ENCODE results near the gene ZSCAN16.

ZSCAN16 gene

DNA sequence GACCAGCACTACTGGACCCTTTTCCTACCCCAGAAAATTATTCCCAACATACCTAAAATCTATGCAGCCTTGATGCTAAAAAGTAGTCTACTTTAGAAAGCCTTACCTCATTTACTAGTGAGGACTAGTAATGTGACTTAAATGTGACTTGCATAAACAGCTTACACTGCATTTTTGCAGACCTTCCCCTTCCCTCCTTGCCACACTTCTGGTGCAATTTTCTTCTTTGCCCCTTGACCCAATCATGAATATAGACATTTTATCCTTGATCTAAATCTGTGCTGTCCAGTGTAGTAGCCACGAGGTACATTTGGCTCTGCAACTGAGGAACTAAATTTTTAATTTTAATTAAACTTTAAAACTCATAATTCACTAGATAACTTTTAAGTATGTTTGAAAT lies 10.3 kb downstream of the ZSCAN16 start:
- DNase-seq = no peak

DNA sequence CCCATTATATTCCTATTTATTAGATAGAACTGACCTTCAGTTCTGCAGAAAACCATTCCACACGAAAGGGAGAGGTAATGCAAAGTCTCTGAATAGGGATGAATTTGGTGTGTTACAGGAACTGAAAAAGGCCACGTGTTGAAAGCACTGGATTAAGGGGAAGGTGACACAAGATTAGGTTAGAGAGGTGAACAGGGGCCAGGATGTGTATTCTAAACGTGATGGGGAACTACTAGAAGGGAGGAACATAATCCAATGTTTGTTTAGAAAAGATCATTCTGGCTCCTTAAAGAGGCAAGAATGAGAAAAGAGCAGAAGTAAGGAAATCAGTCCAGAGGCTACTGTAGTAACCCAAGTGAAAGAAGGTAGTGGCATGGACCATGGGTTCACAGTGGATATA lies 11.0 kb downstream of the ZSCAN16 start:
- no peak for DNase-seq

DNA sequence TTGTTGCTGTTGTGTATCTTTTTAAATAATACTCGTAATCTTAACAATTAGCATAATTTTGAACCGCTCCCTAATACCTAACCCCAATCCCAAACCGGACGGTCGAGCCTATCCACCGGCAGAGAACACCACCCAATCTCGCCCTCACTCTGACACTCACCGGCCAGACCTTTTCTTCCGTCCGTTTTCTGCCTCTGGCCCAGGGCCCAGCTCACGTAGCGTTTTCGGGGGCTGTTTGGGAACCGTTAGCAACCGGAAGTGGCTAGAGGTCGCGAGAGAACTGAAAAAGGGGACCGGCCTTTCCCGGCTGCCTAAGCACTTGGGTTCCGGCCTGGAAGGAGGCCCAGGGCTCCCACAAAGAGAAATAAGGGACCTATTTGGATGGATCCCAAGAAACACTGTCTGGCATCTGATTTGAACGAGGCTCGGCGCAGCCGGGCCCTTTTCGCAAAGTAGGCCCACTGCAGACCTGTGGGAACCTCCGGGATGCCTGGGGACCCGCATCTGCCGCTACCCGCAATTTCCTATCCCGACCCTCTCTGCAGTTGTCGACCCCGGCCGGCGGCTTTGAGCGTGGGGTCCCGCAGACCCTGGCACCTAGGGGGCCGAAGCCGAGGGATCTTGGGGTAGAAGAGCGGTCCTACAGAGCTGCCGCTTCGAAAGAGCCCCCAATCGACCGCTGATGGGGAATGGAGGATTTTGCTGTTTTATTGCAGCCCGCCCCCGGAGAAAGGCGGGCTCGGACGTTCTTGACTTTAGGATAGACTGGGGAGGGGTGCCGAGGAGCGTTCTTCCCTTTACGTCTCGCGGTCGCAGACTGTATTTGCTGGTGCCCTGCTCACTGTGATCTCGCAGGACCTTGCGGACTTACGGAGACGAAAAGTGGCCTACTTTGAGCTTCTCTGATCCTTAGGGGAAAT lies 12.4 kb downstream of the ZSCAN16 start:
- DNase-seq = peak; percentile 69

DNA sequence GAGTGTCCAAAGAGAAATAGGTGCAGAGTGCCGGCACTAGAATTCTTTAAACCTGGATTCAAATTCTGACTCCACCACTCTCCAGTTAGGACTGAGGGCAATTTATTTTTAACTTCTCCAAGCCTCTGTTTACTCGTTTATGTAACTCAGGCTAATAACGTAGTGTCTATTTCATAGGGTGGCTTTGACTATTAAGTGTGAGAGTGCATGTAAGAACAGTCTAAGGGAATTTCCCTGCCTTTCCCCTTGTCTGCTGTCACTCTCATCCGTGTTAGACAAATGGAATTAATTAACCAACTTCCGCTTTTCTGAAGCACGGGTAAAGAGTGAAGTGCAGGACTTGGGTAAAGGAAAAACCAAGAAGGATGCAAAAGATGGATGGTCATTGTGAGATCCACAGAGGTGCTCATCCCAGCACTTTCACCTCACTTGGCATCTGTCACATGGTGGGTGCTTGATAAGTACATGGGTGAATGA lies 13.1 kb downstream of the ZSCAN16 start:
- no peak for DNase-seq

DNA sequence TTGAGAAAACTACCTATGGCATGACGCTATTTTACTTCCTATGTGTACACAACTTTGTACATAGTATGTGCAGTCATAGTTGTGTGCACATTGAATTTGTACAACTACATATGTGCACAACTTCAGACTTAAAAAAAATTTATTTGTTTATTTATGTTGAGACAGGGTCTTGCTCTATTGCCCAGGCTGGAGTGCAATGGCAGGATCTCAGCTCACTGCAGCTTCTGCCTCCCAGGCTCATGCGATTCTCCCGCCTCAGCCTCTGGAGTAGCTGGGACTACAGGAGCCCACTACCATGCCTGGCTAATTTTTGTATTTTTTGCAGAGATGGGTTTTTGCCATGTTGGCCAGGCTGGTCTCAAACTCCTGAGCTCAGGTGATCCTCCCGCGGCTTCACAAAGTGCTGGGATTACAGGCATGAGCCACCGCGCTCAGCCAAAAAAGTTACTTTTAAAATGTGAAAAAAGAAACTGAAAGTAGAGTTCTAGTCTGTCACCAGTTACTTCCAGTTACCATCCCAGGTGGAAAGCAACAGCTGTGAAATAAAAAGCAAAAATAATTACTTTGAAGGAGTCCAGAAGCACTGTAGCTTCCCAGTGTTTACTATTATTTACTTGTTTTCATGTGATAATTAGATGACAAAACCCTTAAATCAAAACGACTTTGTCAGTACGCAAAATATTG lies 15.6 kb downstream of the ZSCAN16 start:
- DNase-seq = no peak

DNA sequence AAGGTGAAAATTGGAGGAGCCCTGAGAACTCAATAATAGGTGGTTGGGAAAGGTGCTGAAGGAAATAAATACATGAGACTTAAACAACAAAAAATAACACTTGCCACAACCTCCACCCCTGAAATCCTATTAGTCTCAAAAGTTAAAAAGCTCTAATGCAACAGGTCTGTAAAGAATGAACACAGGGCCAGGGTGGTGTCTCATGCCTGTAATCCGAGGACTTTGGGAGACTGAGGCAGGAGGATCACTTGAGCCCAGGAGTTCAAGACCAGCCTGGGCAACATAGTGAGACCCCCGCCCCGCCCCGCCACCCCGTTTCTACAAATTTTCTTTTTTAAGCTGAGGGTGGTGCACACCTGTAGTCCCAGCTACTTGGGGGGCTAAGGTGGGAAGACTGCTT lies 16.2 kb downstream of the ZSCAN16 start:
- DNase-seq = no peak

DNA sequence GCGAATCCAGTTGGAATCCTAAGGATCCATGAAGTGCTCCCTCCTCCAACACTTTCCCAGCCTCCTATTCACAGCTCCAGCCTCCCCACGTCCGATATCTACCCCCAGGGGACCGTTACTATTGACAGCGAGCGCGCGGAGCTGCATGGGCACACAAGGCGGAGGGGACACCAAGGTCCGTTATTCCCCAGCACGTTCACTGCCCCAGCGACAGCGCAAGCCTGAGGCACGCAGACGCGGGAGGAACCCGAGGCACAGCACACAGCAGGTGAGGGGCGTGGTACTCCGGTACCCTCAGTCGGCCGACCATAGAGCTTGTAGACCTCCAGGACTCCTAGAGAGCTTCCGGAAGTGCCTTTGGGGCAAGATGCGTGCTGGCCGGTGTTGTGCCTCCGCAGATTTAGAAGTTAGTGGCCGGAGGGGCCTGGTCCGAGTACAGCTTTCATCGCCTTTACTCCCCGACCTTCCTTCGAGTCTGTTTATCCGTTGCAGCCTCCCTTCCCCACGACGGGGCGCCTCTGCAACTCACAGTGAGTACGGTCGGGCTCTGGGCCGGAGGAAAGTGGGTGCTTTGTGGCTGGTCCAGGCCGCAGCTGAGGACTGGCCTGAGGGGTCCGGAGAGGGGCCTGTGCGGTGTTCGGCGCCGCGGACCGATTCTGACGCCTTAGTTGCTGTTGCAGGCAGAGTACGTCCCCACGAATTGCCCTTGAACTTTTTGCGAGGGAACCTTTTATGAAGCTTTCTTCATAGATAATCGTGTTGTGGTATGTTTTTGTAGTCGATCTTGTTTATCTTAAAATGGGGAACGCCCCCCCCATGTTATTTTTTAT lies 17.3 kb downstream of the ZSCAN16 start, which contains the start of gene ZKSCAN8:
Gene ZKSCAN8 (plus strand): TSS at position 384 of the 830 bp plus-strand sequence. CDS start 6,525 bp downstream, outside the sequence.
- DNase-seq = peak; percentile 45

DNA sequence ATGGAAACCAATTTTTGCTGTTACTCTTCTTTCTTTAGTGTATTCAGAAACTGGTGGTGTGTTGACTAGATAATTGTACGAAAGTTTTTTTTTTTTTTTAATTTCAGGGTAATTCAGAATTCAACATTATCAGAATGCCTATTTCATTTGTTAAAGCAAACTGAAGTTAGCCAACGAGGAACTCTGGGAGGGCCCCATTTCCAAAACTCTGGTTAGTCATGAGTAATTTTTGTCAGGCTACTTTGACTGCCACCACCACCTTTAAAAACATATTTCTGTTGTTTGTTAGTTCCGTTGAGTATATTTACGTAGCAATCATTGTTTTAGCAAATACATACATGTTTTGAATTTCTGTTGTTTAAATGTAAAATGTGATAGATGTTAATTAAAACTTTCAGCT lies 18.0 kb downstream of the ZSCAN16 start:
- DNase-seq = no peak

DNA sequence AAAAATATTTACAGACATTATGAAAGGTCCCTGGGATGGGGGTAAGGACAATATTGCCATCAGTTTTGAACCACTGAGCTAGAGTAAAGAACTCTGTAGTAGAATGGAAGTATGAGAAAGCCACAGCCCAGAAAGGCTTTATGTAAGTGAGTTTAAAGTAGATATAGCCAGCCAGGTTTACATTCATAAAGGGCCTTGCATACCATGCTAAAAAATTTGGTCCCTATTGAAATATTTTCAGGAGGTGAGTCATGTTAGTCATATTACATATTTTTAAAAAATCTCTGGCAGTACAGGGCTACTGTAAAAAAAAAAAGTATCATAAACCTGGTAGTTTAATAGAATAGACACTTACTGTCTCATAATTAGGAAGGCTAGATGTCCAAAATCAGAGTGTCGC lies 20.8 kb downstream of the ZSCAN16 start:
- no peak for DNase-seq

DNA sequence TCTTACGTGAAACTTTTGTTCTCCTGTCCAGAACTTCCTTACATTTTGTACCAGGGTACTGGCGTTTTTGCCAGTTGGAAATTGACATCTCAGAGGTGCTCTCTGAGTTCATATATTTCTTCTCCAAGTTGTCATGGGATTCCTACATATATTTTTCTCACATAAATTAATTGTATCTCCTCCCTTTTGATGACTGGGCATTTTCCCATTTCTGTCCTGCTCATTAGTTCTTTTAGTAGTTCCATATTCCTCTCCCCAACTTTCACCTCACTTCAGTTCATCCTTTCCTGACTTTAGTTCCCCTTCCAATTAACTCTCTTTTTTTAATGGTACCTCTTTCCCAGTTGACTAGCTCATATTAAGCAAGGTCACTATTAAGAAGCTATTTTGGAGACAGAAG lies 28.1 kb downstream of the ZSCAN16 start:
- DNase-seq = no peak

DNA sequence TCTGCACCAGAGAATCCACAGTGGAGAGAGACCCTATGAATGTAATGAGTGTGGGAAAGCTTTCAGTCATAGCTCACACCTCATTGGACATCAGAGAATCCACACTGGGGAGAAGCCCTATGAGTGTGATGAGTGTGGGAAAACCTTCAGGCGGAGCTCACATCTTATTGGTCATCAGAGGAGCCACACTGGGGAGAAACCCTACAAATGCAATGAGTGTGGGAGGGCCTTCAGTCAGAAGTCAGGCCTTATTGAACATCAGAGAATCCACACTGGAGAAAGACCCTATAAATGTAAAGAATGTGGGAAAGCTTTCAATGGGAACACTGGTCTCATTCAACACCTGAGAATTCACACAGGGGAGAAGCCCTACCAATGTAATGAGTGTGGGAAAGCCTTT lies 29.1 kb downstream of the ZSCAN16 start:
- DNase-seq = no peak

DNA sequence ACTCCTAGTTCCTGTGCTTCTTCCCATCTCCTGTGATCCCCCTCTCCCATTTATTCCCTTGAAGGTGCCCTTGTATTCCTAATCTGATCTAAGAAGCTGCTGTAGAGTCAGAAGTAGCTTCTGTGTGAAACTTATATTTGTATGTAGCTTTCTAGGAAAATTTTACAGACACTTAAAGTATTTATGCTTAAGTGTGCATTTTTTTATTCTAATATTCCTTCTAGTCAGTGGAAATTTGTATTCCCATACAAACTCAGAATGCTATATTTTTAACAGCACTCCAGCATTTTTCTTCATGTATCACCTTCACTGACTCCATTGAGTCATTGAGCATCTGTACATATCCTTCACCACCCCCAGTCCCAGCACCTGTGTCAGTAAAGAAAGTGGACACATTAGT lies 29.9 kb downstream of the ZSCAN16 start:
- no peak for DNase-seq

DNA sequence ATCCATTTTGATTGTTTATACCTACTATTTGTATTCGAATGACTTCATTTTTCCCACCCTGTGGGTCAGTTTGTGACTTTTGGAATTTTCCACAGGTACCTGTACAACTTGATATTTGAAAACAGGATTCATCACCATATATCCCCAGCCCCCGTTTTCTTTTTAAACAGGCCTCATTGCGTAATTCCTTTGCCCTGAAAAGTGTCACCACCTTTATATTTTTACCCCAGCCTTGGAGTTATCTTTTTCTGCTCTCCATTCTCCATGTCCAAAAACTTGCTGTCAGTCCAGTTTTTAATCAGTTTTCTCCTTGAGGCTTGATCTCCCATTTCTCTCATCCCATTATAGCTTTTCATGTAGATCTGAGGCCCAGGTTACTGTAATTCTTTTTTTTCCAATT lies 33.9 kb downstream of the ZSCAN16 start:
- no peak for DNase-seq

DNA sequence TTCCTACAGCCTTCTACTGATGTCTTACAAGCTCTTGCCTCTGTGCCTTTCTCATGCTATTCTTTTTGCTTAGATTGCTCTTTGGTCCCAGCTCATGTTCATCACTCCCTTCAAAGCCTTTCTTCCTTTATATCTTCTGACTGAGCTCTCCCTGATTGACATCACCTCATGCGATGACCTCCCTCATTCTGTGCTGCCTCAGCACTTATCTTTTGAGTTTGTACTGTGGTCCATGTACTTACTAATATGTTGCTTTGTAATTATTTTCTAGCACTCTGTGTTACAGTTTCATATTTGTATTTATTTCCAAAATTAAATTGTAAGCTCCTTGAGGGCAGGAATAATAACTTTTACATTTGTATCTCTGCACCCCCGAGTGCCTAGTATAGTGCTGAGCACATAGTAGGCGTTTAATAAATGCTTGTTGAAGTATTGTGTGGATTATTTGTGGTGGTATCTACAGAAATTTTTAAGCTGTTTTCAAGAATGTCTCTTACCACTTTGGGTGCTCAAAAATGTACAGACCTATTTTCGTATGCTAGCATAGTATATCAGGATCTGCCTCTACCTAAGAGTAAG lies 34.7 kb downstream of the ZSCAN16 start:
- DNase-seq = no peak

DNA sequence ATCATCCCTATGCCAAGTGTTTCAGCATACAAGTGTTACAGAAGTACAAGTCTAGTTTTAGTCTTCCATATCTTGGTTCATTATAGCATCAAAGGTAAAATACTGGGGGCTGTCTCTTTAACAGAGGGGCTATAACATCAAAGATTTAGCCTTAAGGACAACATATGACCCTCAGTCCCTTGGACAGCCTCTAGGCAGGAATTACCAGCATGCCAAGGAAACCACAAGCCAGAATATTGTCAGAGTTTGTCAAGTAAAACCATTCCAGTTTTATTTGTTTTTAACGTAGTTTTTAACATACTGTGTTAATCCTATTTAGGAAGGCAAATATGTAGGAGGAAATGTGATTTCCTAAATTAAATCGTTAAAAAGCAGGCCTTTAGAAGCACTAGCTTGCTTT lies 35.8 kb downstream of the ZSCAN16 start:
- no peak for DNase-seq

DNA sequence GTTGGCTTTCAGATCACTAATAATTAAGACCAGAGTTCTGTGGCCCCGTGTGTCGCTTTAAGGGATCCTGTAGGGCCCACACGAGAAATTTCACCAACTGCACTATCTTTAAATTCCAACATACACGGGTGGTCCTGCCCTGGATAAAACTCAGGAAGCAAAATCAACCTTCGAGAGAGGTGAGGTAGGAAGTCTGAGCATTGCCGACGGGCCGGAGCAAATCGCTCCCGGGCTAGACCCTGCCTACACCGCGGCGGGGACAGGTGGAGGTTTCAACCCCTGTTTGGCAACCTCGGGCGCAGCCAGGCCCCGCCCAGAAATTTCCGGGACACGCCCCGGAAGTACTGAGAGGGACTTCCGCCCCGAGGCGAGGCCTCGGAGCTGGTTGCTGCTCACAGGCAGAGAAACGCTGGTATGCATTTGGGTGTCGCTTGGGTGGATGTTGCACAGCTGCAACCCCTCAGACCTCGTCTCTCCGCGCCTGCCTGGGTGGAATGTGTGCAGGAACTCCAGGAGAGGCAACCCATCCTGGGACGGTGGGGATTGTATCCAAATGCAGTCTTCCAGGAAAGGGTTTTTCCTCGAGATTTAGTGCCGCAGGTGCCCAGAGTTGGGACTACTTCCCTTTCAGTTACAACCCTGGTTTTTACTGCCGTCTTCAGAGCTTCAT lies 37.1 kb downstream of the ZSCAN16 start:
- DNase-seq = no peak

DNA sequence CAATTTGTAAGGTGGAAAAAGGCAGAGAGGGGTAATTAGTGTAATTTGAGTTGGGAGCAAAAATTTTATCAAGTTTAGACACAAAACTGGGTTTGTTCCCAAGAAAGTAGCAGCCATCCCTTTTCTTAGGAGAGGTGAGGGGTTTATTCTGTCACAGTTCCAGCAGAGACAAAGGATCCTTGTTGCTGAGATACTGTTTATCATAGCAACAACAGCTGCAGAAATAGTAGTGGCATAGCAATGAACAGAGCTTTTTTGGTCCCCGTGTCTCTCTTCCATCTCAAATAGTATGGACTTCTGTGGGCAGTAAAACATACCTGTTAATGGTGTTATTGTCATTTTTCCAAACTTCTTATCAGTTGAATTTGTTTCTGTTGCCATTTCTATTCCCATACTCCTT lies 41.2 kb downstream of the ZSCAN16 start:
- no peak for DNase-seq

DNA sequence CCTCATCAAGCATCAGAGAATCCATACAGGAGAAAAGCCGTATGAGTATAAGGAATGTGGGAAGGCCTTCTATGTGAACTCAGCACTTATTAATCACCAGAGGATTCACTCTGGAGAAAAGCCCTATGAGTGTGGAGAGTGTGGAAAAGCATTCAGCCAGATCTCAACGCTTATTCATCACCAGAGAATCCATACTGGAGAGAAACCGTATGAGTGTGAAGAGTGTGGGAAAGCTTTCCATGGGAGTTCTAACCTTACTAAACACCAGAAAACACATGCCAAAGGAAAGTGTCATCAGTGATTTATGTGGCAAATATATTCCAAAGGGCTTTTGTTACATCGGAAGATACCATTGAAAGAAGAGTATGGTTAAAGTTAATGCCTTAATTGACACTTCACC lies 42.7 kb downstream of the ZSCAN16 start:
- no peak for DNase-seq

DNA sequence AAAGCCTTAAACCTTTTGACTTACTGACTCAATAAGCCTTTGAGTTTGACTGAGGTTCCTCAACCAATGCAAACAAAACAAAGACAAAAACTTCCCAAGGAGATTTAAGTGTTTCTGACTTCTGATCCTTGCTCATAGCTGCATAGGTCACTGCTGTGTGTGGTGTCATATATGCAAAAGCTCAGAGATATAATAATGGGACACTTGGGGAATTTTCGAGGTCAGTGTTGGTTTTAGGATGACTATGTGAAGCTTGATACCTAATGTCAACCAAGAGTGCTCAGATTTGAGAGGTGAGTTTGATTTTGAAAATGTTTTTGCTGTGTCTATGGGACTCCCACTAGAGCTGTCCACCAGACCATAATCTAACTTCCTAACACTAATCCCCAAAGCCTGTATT lies 43.5 kb downstream of the ZSCAN16 start:
- DNase-seq = no peak

DNA sequence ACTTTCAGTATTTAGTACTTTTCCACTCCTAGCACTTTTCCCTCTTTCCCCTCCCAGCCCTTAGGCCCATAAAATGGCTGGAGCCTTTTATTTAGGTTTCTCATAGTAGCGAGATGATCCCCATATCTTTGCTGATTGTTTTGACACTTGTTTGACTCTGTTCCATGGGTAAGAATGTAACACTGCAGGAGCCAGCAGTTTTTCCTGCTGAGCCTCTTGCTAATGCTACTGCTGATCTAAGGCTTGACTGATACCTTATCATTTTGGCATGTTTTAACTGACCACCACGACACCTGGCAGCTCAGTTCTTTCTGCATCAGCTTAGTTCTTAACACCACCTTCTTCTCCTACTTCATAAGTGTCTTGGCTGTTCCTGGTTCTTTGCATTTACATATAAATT lies 46.9 kb downstream of the ZSCAN16 start:
- no peak for DNase-seq

DNA sequence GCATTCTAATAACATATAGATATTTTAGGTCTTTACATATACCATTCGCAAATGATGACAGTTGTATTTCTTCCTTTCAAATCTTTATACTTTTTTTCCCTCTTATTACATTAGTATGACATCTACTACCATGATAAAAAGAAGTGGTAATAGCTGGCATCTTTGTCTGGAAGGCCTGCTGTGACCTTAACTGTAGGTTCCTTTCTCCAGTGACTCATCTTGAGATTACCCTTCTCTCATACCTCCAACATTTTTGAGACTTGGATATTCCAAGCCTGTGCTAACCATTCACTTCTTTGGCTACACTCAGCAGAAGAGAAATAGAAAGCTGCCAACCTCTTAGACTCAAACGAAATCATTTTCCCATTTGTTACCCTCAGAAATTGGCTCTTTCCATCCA lies 47.6 kb downstream of the ZSCAN16 start:
- DNase-seq = no peak

DNA sequence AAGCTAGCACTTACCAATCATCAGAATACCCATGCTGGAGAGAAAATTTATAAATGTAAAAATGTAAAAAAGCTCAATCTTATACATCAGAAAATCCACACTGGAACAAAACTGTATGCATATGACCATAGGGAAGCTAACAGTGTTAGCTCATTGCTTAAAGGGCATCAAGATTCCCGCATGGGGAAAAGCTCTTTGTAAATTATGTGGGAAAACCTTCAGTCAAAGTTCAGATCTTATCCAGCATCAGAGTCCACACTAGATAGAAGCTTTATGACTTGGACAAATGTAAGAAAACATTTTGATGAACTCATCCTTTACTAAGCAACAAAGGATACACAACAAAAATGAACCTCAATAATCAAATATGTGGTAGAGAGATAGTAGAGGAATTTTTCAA lies 52.0 kb downstream of the ZSCAN16 start:
- no peak for DNase-seq
